HepG2 (cell line): ENCODE data around the gene TMEM240. TPM values are rescaled to one million over a fixed set of nuclear protein-coding genes. Genes with fewer than 3 reads are reported as not detected.

Experiments used
- ATAC-seq: fragments of 200-7000 bp; cut with Tn5 transposase; 3 replicates; pipeline ENCODE4 v1.9.1; 2020; ENCODE audit warnings: mild to moderate bottlenecking, moderate library complexity
- BruUV-seq: library from RNA; stranded (reverse); fragments of 400-500 nt; replicated peaks from 2 replicates; lab custom pipeline; 2021; lab: Mats Ljungman, UMichigan
- CTCF ChIA-PET: fragments of 300-600 bp; formaldehyde crosslinking; extraction: SDS; loops from one replicate; lab custom pipeline; 2021; ENCODE audit warnings: low total read pairs, inconsistent platforms, low intra/inter-chr PET ratio; lab: Yijun Ruan, JAX
- POLR2A ChIA-PET: fragments of 350-600 bp; sonication (Branson Sonifier 250); formaldehyde crosslinking; loops from one replicate; lab custom pipeline; 2020; ENCODE audit warnings: antibody characterized with exemption, inconsistent platforms; lab: Yijun Ruan, JAX
- DNase-seq: peaks from one replicate; pipeline ENCODE4 v3.0.0-alpha.2; 2015; ENCODE audit warnings: low spot score
- FAIRE-seq: peaks from 3 replicates; lab custom pipeline; 2011; peaks lifted over from hg19 to GRCh38; lab: Jason Lieb, UNC
- H2AFZ ChIP-seq: one replicate; pipeline ENCODE4 v1.6.1; 2011; ENCODE audit warnings: low read length, inconsistent platforms
- H3K27ac ChIP-seq: fragments of 300-600 bp; 3 replicates; pipeline ENCODE4 v1.8.0; 2011; ENCODE audit warnings: mixed run types, mild to moderate bottlenecking, mixed read lengths, low read length, inconsistent platforms; ENCODE audit not compliant: insufficient read depth; ENCODE audit errors: extremely low read length
- H3K27me3 ChIP-seq, 2 experiments: fragments of 200-600 bp in 1 of 2; 2 replicates in 1 of 2; 3 replicates in 1 of 2; pipeline versions ENCODE4 v1.6.0 to v1.8.0; 2011; ENCODE audit warnings: low read length in 2 of 2, mild to moderate bottlenecking in 2 of 2, moderate library complexity in 2 of 2, inconsistent platforms in 1 of 2; ENCODE audit not compliant: insufficient read depth in 2 of 2, control insufficient read depth in 1 of 2
- H3K36me3 ChIP-seq, 2 experiments: fragments of 200-600 bp in 1 of 2; replicated peaks in 1 of 2; 2 replicates in 1 of 2; 3 replicates in 1 of 2; pipeline versions ENCODE4 v1.5.1 to v1.8.0; 2011; ENCODE audit warnings: low read length in 2 of 2, inconsistent platforms in 1 of 2; ENCODE audit not compliant: insufficient read depth in 2 of 2, control insufficient read depth in 1 of 2
- H3K4me1 ChIP-seq: 2 replicates; pipeline ENCODE4 v1.5.1; 2012; ENCODE audit warnings: low read length, inconsistent platforms; ENCODE audit not compliant: insufficient read depth
- H3K4me2 ChIP-seq: 2 replicates; pipeline ENCODE4 v1.6.0; 2011; ENCODE audit warnings: low read depth, low read length, inconsistent platforms
- H3K4me3 ChIP-seq, 3 experiments: fragments of 200-600 bp in 1 of 3; sonication (generic), shearing (Covaris generic) in 1 of 3; replicated peaks in 1 of 3; 2 replicates each; pipeline ENCODE4 v1.5.1; 2011 to 2016; ENCODE audit warnings: low read length in 3 of 3, inconsistent platforms in 2 of 3, low read depth in 2 of 3, mild to moderate bottlenecking in 2 of 3, control low read depth in 1 of 3, mixed read lengths in 1 of 3; ENCODE audit not compliant: insufficient read depth in 1 of 3
- H3K79me2 ChIP-seq: one replicate; pipeline ENCODE4 v1.6.1; 2011; ENCODE audit warnings: low read length, inconsistent platforms; ENCODE audit not compliant: insufficient read depth
- H3K9ac ChIP-seq: 2 replicates; pipeline ENCODE4 v1.6.0; 2011; ENCODE audit warnings: mild to moderate bottlenecking, low read depth, low read length, inconsistent platforms; ENCODE audit not compliant: insufficient read depth
- H3K9me3 ChIP-seq: 2 replicates; pipeline ENCODE4 v1.5.1; 2012; ENCODE audit warnings: mild to moderate bottlenecking, low read length
- H4K20me1 ChIP-seq: 2 replicates; pipeline ENCODE4 v1.6.0; 2011; ENCODE audit warnings: inconsistent platforms, mild to moderate bottlenecking, low read length, moderate library complexity; ENCODE audit not compliant: insufficient read depth
- AGO2 ChIP-seq: fragments of 200-400 bp; formaldehyde crosslinking; optimal IDR thresholded peaks from 2 replicates; pipeline ENCODE3; 2017; ENCODE audit warnings: mild to moderate bottlenecking, low read depth, low read length, moderate library complexity
- CSRNP2 ChIP-seq: sonication (generic); formaldehyde crosslinking; conservative IDR thresholded peaks from 2 replicates; pipeline ENCODE4 v1.8.0; 2022; ENCODE audit warnings: low read depth, missing genetic modification reagents
- DNMT1 ChIP-seq: sonication (generic); formaldehyde crosslinking; IDR thresholded peaks from 2 replicates; pipeline ENCODE4 v1.5.1; 2020; ENCODE audit warnings: mild to moderate bottlenecking, missing genetic modification reagents
- ETV6 ChIP-seq: sonication (generic); formaldehyde crosslinking; conservative IDR thresholded peaks from 2 replicates; pipeline ENCODE4 v1.4.0; 2020; ENCODE audit warnings: missing genetic modification reagents
- FOXP1 ChIP-seq, 2 experiments: fragments of 450-650 bp in 1 of 2; IDR thresholded peaks; 2 replicates each; pipeline ENCODE4 v1.6.1; 2017 to 2018; ENCODE audit warnings: antibody characterized with exemption in 1 of 2
- GTF3A ChIP-seq: sonication (generic); formaldehyde crosslinking; conservative IDR thresholded peaks from 2 replicates; pipeline ENCODE4 v1.4.0; 2020; ENCODE audit warnings: mild to moderate bottlenecking, missing genetic modification reagents
- PCBP1 ChIP-seq: fragments of 200-400 bp; formaldehyde crosslinking; IDR thresholded peaks from 2 replicates; pipeline ENCODE4 v1.6.1; 2017; ENCODE audit warnings: mild to moderate bottlenecking, low read depth, low read length, borderline replicate concordance
- RORA ChIP-seq: sonication (generic); formaldehyde crosslinking; IDR thresholded peaks from 2 replicates; pipeline ENCODE4 v1.5.0; 2020; ENCODE audit warnings: mild to moderate bottlenecking, missing genetic modification reagents, moderate library complexity
- ZNF24 ChIP-seq: fragments of 450-650 bp; IDR thresholded peaks from 2 replicates; pipeline ENCODE4 v1.6.1; 2017; ENCODE audit warnings: antibody characterized with exemption, mild to moderate bottlenecking
- ZNF564 ChIP-seq: sonication (generic); formaldehyde crosslinking; IDR thresholded peaks from 2 replicates; pipeline ENCODE4 v1.8.1; 2023; ENCODE audit warnings: mild to moderate bottlenecking, missing genetic modification reagents
- WGBS: methylation state at CpG from one replicate; pipeline ENCODE4 v1.1.6; 2017; ENCODE audit warnings: low lambda C conversion rate; 5-methylcytosine and 5-hydroxymethylcytosine counted together
- in situ Hi-C: cut with HindIII; loops from 2 replicates; pipeline ENCODE4 v1.10.0; 2017; ENCODE audit warnings: low pct_unique_long_range_greater_than_20kb; ENCODE audit not compliant: extremely low pct_ligation_motif_present
- intact Hi-C: fragments of 100-400 bp; cut with micrococcal nuclease; formaldehyde crosslinking; loops from one replicate; pipeline ENCODE4 v1.10.0; 2022; ENCODE audit not compliant: unreplicated experiment
- polyA plus RNA-seq, 8 experiments: library from polyadenylated mRNA; depleted of rRNA in 3 of 8; stranded (reverse) in 7 of 8; unstranded in 1 of 8; fragments of >200 nt; fragmentation: Illumina TruSeq in 4 of 8; extraction: Trizol in 4 of 8; gene quantifications; 2 replicates each; pipeline versions ENCODE4 v1.2.1 to v1.2.3, GENCODE V29; 2011 to 2016; ENCODE audit warnings: low read depth in 4 of 8, missing spikeins in 1 of 8, mixed read lengths in 1 of 8; ENCODE audit not compliant: insufficient read depth in 1 of 8
- total RNA-seq, 5 experiments: library from RNA; depleted of rRNA; stranded (reverse); fragments of >200 nt; fragmentation: Illumina TruSeq; extraction: Trizol; gene quantifications; 2 replicates each; pipeline ENCODE4 v1.2.3, GENCODE V29; 2016; ENCODE audit warnings: low read depth in 1 of 5
- TF ChIP-seq, protein P1 (sequence below): sonication (generic); formaldehyde crosslinking; IDR thresholded peaks from 2 replicates; pipeline ENCODE4 v1.4.0; 2020; ENCODE audit warnings: missing genetic modification reagents

Gene TMEM240
- total and polyA plus RNA-seq, 2 of the 13 experiments (the other 11 are each of a cell fraction or from before 2014, with no cell fraction given) = 0.17 TPM; not detected in 1

DNA sequence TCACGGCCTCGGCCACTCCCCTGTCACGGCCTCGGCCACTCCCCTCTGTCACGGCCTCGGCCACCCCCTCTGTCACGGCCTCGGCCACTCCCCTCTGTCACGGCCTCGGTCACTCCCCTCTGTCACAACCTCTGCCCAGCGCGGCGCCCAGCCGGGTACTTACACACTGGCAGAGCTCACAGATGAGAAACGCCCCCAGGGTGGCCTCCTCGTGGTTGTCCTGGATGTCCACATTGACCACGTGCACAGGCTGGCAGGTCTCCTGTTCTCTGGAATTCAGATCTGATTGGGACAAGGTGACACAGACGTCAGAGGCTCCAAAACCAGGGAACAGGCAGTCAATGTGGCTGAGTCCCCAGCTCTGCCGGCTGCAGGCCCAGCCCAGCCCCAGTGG lies 3.3 kb upstream of the TMEM240 start:
- Histone ChIP-seq H3K4me1 (no peaks in the 10 kb centered on the region), H3K27me3 (no peaks in the 10 kb centered on the region), H3K36me3 (peaks cover 5 to 14% of the 10 kb centered on the region in 2 experiments; a peak in 4 of 5 replicates), H2AFZ (no peak overlapping the region), H3K4me2 (no peak overlapping the region), H4K20me1 (no peaks in the 10 kb centered on the region), H3K4me3 (no peak overlapping the region), H3K79me2 (no peaks in the 10 kb centered on the region), H3K9ac (no peak overlapping the region), H3K27ac (no peak overlapping the region), H3K9me3 (no peaks in the 10 kb centered on the region)
- BruUV-seq = no TSS peak
- intact Hi-C loops (no loop called here), in situ Hi-C loops (no loop called here)
- DNase-seq = no peak
- FAIRE-seq = no peak
- 91% methylated on average over 18 of the region's 19 CpGs for WGBS
- POLR2A ChIA-PET = no interaction called here
- ATAC-seq = no peak
- no peak for TF ChIP-seq ZNF564 (CRISPR knock-in tag)
- TF ChIP-seq GTF3A (CRISPR knock-in tag) = no peak
- peak; percentile 35; the same call in 1 of the 2 replicates for TF ChIP-seq PCBP1
- TF ChIP-seq ETV6 (CRISPR knock-in tag) = no peak
- TF ChIP-seq, protein P1, sequence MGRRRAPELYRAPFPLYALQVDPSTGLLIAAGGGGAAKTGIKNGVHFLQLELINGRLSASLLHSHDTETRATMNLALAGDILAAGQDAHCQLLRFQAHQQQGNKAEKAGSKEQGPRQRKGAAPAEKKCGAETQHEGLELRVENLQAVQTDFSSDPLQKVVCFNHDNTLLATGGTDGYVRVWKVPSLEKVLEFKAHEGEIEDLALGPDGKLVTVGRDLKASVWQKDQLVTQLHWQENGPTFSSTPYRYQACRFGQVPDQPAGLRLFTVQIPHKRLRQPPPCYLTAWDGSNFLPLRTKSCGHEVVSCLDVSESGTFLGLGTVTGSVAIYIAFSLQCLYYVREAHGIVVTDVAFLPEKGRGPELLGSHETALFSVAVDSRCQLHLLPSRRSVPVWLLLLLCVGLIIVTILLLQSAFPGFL = no peak
- no peak for TF ChIP-seq DNMT1 (CRISPR knock-in tag)
- no peak for TF ChIP-seq CSRNP2 (CRISPR knock-in tag)
- TF ChIP-seq FOXP1 (IDR thresholded peaks at IDR 0.05) = no peak
- no peak for TF ChIP-seq FOXP1 (CRISPR knock-in tag; IDR thresholded peaks at IDR 0.05)
- peak; percentile 60 for TF ChIP-seq AGO2
- no peak for TF ChIP-seq ZNF24
- TF ChIP-seq RORA (CRISPR knock-in tag) = no peak
- CTCF ChIA-PET = no interaction called here
